Erythroblast (primary cell): ENCODE results near the gene CD36.

Experiments
- GATA1 ChIP-seq: IDR thresholded peaks from 2 replicates; pipeline ENCODE4 v1.6.1; 2011; ENCODE audit warnings: low read depth, mild to moderate bottlenecking, control low read depth, low read length, moderate library complexity
- POLR2A ChIP-seq: IDR thresholded peaks from 2 replicates; pipeline ENCODE4 v1.6.1; 2011; ENCODE audit warnings: mild to moderate bottlenecking, low read length

DNA sequence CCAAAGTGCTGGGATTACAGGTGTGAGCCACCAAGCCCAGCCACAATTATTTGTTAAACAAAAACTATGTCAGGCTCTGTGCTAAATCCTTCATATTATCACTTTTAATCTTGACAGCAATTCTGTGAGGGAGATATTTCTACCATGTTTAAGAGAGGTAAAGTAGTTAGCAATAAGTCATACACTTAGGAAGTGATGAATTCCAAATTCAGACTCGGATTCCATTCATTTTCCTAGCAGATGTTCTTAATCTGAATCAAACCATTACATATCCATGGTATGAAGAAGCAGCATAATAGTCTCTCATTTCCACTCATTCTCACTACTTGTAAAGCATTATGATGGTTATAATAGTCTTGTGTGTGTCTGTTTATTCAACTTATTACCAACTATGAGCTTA is 2.9 kb upstream of the CD36 start:
- TF ChIP-seq POLR2A, result no peak
- TF ChIP-seq GATA1, result no peak
